ENCODE data around the gene UBE2E2. TPM values are rescaled to one million over a fixed set of nuclear protein-coding genes. Genes with fewer than 3 reads are reported as not detected.
A peak's percentile ranks its signal among the peaks of the same experiment; 100 is the strongest.

The UBE2E2 gene
- total RNA-seq, 2 experiments from 2014 or later: 11.3 to 11.8 TPM

DNA sequence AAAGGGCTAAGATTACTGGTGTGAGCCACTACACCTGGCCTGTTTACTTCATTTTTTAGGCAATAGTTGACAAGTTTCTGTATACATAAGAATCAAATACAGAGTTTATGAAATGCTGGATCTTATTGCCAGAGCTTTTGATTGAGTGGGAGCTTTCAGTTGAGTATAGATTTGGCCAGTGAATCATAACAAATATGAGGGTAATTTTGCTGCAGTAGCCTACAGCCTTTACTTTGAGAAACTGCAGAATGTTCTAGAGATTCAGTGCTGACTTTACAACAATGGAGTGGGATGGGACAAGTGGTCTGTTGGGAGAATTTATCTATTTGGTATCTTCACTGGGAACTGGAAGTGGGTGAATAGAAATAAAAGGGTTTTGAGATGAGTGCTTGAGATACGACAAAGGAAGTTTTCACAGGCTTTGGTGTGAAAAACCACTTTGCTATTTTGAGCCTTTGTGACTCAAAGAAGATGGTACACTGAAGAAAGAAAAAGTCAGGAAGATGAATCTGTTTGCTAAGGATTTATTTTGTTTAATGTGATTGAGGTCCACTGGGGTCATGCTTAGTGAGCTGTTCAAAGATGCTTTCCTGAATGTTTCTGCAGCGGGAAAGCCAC is 227.8 kb downstream of the UBE2E2 start:
- no peak for ATAC-seq
- H3K9me3 Mint-ChIP-seq (ENCODE audit: insufficient read depth): no peaks in the 10 kb centered on the region
- DNase-seq: no peak
- H3K27ac Mint-ChIP-seq: no peak overlapping the region
- ChIA-PET POLR2A (no interaction called here), CTCF (interaction anchor here (1.0 kb wide), 1 partner anchor 11 kb away, joined by 5 read pairs; no protein-coding TSS in a partner anchor)
- no peaks in the 10 kb centered on the region for H3K27me3 Mint-ChIP-seq (ENCODE audit: low read depth)
- no peak overlapping the region for H3K4me3 Mint-ChIP-seq
- peaks cover 2% of the 10 kb centered on the region for H3K36me3 Mint-ChIP-seq (ENCODE audit: low read depth)
- peaks cover 24% of the 10 kb centered on the region for H3K4me1 Mint-ChIP-seq (ENCODE audit: low read depth)

DNA sequence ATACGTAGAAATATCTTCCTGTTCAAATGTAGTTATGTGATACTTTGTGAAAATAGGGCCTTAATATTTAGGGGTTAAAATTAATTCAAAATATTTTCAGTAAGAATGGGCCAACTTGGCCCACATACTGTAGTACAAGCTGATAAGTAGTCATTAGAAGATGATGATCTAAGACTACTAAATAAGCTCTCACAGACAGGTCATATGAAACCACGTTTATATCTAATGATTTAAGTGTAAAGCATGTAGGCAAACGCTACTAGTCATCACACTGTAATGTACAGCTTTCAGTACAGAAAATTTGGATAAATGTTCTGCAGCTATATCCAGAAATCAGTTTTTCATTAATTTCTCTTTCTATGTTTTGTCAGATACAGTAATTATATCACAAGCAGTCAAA is 228.6 kb downstream of the UBE2E2 start:
- Mint-ChIP-seq H3K27me3 (ENCODE audit: low read depth) (no peaks in the 10 kb centered on the region), H3K4me1 (ENCODE audit: low read depth) (peaks cover 24% of the 10 kb centered on the region), H3K9me3 (ENCODE audit: insufficient read depth) (no peaks in the 10 kb centered on the region), H3K36me3 (ENCODE audit: low read depth) (peaks cover 1% of the 10 kb centered on the region), H3K27ac (no peak overlapping the region), H3K4me3 (no peak overlapping the region)
- no peak for DNase-seq
- ChIA-PET CTCF (no interaction called here), POLR2A (no interaction called here)
- no peak for ATAC-seq

DNA sequence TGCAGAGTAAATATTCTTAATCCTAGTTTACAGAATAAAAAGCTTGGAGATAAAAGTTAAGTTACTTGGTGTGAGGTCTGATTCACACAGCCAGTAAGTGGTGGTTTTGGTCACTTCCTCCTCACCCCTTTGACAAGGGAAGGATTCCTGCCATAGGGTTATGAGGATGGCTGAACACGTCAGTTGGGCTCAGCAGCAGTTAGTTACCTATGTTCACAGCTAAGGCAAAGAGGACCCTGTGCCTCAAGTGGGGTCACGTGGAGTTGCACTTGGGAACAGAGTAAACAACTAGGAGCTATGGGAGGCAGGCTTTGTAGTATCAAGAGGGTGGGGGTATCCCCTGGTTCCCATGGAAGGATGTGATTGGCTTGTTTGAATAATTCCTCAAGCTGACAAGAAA is 232.2 kb downstream of the UBE2E2 start:
- POLR2A ChIA-PET: no interaction called here
- CTCF ChIA-PET: no interaction called here

DNA sequence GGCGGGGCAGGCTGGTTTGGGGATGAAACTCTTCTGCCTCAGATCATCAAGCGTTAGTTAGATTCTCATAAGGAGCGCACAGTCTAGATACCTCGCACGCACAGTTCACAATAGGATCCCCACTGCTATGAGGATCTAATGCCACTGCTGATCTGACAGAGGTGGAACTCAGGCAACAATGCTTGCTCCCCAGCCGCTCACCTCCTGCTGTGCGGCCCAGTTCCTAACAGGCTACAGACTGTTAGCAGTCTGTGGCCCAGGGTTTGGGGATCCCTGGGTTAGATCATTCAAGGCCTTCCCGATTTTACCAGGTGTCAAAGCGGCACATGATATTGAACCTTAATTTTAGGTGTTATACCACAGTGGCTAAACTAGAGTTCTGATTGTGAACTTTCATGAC is 232.8 kb downstream of the UBE2E2 start:
- H3K27ac Mint-ChIP-seq: no peak overlapping the region
- DNase-seq (no peak), ATAC-seq (no peak)
- H3K4me1 Mint-ChIP-seq (ENCODE audit: low read depth): peaks cover 43% of the 10 kb centered on the region
- no peaks in the 10 kb centered on the region for H3K27me3 Mint-ChIP-seq (ENCODE audit: low read depth)
- no peaks in the 10 kb centered on the region for H3K9me3 Mint-ChIP-seq (ENCODE audit: insufficient read depth)
- peaks cover 3% of the 10 kb centered on the region for H3K36me3 Mint-ChIP-seq (ENCODE audit: low read depth)
- CTCF ChIA-PET: no interaction called here
- H3K4me3 Mint-ChIP-seq: no peak overlapping the region
- POLR2A ChIA-PET: no interaction called here

More for the DNA sequence above, 232.2 kb downstream of the UBE2E2 start:
- H3K27me3 Mint-ChIP-seq (ENCODE audit: low read depth): no peaks in the 10 kb centered on the region
- peak overlapping the region; percentile 29 for H3K27ac Mint-ChIP-seq
- DNase-seq (no peak), ATAC-seq (no peak)
- H3K36me3 Mint-ChIP-seq (ENCODE audit: low read depth): peaks cover 3% of the 10 kb centered on the region
- no peaks in the 10 kb centered on the region for H3K9me3 Mint-ChIP-seq (ENCODE audit: insufficient read depth)
- no peak overlapping the region for H3K4me3 Mint-ChIP-seq
- H3K4me1 Mint-ChIP-seq (ENCODE audit: low read depth): peaks cover 42% of the 10 kb centered on the region

DNA sequence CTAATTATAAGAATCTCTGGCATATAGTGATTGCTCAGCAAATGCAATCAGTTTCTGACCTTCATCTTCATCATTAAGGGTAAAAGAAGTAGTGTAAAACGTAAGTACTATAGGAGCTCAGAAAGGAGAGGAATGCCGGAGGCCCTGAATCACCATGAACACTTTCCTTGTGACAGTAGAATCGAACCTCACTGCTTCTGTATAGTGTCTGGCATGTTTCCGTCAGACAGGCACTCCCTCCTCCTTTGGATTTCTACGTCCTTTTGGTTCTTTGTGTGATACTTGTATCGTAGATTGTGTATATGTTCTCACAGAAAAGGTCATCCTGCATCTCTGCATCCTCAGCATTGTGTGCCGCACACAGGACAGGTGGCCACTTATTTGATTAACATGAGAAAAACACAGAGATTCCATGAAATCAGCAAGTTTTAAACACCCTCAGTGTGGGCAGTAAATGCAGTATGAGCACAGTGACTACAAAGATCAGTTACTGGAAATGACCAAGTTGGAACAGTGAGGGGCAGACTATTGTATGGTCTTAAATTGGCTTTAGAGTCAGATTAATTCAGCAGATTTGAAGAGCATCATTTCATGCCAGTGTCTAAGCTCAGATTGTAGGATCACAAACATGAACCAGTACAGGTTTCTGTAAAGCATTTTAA is 234.5 kb downstream of the UBE2E2 start:
- DNase-seq (no peak), ATAC-seq (no peak)
- ChIA-PET POLR2A (interaction anchor here (0.7 kb wide), 1 partner anchor 990 kb away, joined by 3 read pairs; no protein-coding TSS in a partner anchor), CTCF (interaction anchor here (1.0 kb wide), 1 partner anchor 17 kb away, joined by 3 read pairs; no protein-coding TSS in a partner anchor)
- no peak overlapping the region for H3K4me3 Mint-ChIP-seq
- H3K27ac Mint-ChIP-seq: no peak overlapping the region
- H3K27me3 Mint-ChIP-seq (ENCODE audit: low read depth): no peaks in the 10 kb centered on the region
- peaks cover 3% of the 10 kb centered on the region for H3K36me3 Mint-ChIP-seq (ENCODE audit: low read depth)
- H3K9me3 Mint-ChIP-seq (ENCODE audit: insufficient read depth): no peaks in the 10 kb centered on the region
- H3K4me1 Mint-ChIP-seq (ENCODE audit: low read depth): peaks cover 43% of the 10 kb centered on the region

DNA sequence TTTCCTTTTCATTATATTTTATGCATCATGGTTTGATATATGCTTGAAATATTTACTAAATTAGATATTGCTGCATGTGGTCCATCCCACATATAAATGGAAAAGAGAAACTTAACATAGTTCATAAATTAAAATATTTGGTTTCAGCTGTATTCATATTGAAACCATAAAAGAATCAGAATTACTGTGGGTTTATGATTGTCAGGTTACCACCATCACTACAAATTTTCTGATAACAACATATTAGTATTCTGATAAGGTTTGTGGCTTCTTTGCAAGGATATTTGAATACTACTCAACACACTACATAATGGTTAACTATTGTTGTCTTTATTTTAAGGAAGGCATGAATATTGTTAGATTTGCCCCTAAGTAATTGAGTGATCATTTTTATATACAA is 235.5 kb downstream of the UBE2E2 start:
- Mint-ChIP-seq H3K4me1 (ENCODE audit: low read depth) (peaks cover 52% of the 10 kb centered on the region), H3K9me3 (ENCODE audit: insufficient read depth) (no peaks in the 10 kb centered on the region), H3K27me3 (ENCODE audit: low read depth) (no peaks in the 10 kb centered on the region), H3K4me3 (no peak overlapping the region), H3K36me3 (ENCODE audit: low read depth) (peaks cover 3% of the 10 kb centered on the region), H3K27ac (no peak overlapping the region)
- DNase-seq: no peak
- CTCF ChIA-PET: no interaction called here
- no peak for ATAC-seq
- POLR2A ChIA-PET: interaction anchor here (0.6 kb wide), 1 partner anchor 478 kb away, joined by 3 read pairs; the partner anchor contains the start of genes NKIRAS1 and RPL15

DNA sequence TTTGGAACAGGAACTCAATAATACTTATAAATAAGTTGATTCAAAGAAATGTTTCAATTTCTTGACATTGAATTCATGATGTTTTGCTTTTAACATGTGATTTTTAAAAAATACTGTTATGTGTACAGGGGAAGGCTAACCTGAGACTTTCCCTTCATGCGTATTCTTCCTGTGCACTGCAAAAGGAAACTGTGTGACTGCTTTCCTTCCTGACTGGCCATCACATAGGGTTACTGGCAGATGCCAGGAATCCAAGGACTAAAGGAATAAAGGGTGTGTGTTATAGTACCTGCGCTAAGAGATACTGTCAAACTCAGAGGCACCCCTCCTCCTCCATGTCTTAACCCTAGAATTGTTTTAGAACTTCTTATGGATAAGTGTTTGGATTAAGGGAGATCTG is 236.0 kb downstream of the UBE2E2 start:
- no peak for ATAC-seq
- CTCF ChIA-PET: no interaction called here
- POLR2A ChIA-PET: no interaction called here
- Mint-ChIP-seq H3K27ac (peak overlapping the region; percentile 4), H3K4me3 (no peak overlapping the region), H3K4me1 (ENCODE audit: low read depth) (peaks cover 56% of the 10 kb centered on the region), H3K27me3 (ENCODE audit: low read depth) (no peaks in the 10 kb centered on the region), H3K36me3 (ENCODE audit: low read depth) (peaks cover 3% of the 10 kb centered on the region), H3K9me3 (ENCODE audit: insufficient read depth) (no peaks in the 10 kb centered on the region)
- DNase-seq: no peak

DNA sequence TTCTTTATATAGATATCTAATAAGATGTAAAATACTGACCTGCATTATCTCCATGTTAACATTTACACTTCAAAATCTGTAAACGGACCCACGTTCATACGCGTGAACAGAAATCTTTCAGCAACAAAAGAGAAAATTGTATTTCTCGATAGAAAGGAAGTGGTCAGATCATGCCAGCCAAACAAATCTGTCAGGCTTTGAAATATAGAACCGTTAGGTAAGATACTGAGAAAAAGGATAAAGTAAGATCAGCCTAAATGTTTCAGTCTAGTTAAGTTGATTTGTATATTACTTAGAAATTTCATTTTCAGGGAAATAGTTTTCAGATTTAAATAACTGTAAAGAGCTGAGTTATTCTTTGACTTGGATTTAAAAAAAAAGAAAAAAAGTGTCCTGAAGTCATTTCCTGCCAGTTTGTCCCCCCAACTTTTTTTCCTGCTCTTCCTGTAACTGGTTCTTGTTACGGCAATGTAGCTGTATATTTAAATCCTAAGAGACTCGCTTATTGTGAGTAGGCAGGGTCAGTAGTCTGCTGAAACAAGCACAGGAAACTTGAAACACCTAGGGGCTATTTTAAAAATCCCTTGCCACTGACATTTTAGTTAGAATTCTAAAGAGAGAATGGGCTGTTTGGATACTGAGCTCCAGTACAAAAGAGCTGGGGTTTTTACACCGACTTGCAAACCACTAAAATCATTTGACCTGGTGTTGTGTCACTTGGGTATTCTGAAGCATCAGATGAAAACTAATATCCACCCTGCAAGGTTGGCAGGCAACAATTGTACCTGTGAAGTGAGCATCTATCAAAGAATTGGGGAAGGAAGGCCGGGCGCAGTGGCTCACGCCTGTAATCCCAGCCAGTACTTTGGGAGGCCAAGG is 237.5 kb downstream of the UBE2E2 start:
- H3K4me3 Mint-ChIP-seq: peak overlapping the region; percentile 56
- peak overlapping the region; percentile 86 for H3K27ac Mint-ChIP-seq
- peak; percentile 54 for ATAC-seq
- DNase-seq: no peak
- H3K27me3 Mint-ChIP-seq (ENCODE audit: low read depth): no peaks in the 10 kb centered on the region
- ChIA-PET POLR2A (interaction anchor here (0.5 to 0.8 kb wide), 2 partner anchors 13 to 15 kb away, joined by 3 read pairs; no protein-coding TSS in a partner anchor), CTCF (interaction anchor here (2.0 kb wide), 1 partner anchor 10 kb away, joined by 5 read pairs; no protein-coding TSS in a partner anchor)
- H3K4me1 Mint-ChIP-seq (ENCODE audit: low read depth): peaks cover 51% of the 10 kb centered on the region
- peaks cover 3% of the 10 kb centered on the region for H3K36me3 Mint-ChIP-seq (ENCODE audit: low read depth)
- H3K9me3 Mint-ChIP-seq (ENCODE audit: insufficient read depth): no peaks in the 10 kb centered on the region

DNA sequence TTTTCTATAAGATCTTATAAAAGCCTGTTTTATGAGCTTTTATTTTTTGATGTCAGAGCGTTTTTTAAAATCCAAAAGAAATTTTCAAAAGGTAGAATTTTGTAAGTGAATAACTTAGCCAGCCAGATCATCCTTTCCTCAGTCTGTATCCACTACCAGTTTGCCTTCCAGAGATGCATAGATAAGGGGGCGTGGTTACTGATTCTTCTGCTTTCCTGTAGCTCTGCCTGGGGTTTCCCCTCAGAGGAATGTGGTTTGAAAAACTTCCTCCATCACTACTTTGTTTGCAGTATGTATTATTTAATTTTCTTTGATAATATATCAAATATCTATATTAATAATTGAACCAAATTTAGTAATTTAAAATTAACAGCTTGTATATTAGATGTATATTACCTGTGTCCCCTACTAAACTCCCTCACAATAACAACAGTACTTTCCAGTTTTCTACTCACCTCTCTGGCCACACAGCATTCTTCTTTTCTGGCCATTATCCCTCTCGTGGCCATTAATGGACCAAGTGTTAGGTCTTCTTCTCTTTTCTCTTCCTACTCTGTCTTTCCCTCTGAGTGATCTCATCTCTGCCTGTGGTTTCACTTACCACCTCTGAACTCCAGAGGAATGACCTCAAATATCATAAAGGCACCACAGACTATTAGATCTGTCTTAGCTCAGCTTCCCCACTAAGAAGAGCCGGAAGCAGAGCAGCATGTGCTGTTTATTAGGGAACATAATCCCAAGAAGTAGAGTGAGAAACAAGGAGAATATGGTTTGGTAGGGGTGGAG is 239.7 kb downstream of the UBE2E2 start:
- ChIA-PET POLR2A (interaction anchor here (0.6 kb wide), 1 partner anchor 54 kb away, joined by 3 read pairs; no protein-coding TSS in a partner anchor), CTCF (interaction anchor here (0.5 to 2.0 kb wide), 2 partner anchors 12 to 94 kb away, joined by 3 to 5 read pairs; no protein-coding TSS in a partner anchor)
- no peak for DNase-seq
- no peak overlapping the region for H3K4me3 Mint-ChIP-seq
- peaks cover 50% of the 10 kb centered on the region for H3K4me1 Mint-ChIP-seq (ENCODE audit: low read depth)
- no peak overlapping the region for H3K27ac Mint-ChIP-seq
- H3K36me3 Mint-ChIP-seq (ENCODE audit: low read depth): peaks cover 3% of the 10 kb centered on the region
- peak; percentile 74 for ATAC-seq
- no peaks in the 10 kb centered on the region for H3K9me3 Mint-ChIP-seq (ENCODE audit: insufficient read depth)
- H3K27me3 Mint-ChIP-seq (ENCODE audit: low read depth): no peaks in the 10 kb centered on the region

DNA sequence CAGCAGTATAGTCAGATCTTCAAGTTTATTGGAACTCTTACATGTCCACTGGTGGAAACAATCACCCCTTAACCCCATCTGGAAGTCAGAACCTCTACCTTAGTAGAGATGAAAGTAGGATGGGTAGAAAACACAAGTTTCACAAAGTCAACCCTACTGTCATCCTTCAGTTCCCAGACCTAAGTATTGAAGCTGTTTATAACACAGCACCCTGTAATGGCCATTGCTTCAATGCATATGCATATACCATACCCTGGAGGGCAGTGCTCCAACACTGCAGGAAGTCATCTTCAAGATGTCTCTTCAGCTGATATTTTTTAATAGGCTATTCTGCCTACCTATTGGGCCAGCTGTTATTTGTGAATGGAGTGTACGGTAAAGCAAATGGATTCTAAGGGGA is 241.3 kb downstream of the UBE2E2 start:
- no peak overlapping the region for H3K27ac Mint-ChIP-seq
- no peak overlapping the region for H3K4me3 Mint-ChIP-seq
- no peaks in the 10 kb centered on the region for H3K27me3 Mint-ChIP-seq (ENCODE audit: low read depth)
- H3K9me3 Mint-ChIP-seq (ENCODE audit: insufficient read depth): no peaks in the 10 kb centered on the region
- H3K36me3 Mint-ChIP-seq (ENCODE audit: low read depth): no peaks in the 10 kb centered on the region
- no peak for DNase-seq
- H3K4me1 Mint-ChIP-seq (ENCODE audit: low read depth): peaks cover 40% of the 10 kb centered on the region
- POLR2A ChIA-PET: no interaction called here
- CTCF ChIA-PET: interaction anchor here (0.9 to 1.3 kb wide), 3 partner anchors 10 to 22 kb away, joined by 3 to 5 read pairs (median 4); no protein-coding TSS in a partner anchor
- ATAC-seq: no peak

DNA sequence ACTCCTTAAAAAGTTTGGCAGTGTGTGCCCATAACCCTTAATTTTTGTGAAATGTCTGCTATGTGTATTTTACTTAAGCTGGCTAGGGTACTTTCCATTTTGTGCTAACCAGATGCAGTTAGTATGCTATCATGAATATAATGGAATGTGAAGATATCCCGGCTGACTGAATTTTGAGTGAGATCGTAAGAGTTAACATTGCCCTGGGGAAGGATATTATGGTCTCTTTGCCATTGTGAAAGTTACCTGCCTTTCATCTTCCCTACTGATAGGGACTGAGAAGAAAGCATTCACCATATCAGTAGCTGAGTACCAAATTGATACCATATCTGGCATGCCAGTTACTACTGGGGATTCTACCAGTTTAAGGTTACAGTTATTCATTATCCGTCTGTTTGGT is 243.2 kb downstream of the UBE2E2 start:
- ChIA-PET POLR2A (no interaction called here), CTCF (no interaction called here)
- no peak overlapping the region for H3K4me3 Mint-ChIP-seq
- H3K36me3 Mint-ChIP-seq (ENCODE audit: low read depth): no peaks in the 10 kb centered on the region
- no peaks in the 10 kb centered on the region for H3K27me3 Mint-ChIP-seq (ENCODE audit: low read depth)
- ATAC-seq (no peak), DNase-seq (no peak)
- H3K27ac Mint-ChIP-seq: no peak overlapping the region
- peaks cover 28% of the 10 kb centered on the region for H3K4me1 Mint-ChIP-seq (ENCODE audit: low read depth)
- no peaks in the 10 kb centered on the region for H3K9me3 Mint-ChIP-seq (ENCODE audit: insufficient read depth)
